ENCODE results near the gene PPARD. TPM values are rescaled to one million over a fixed set of nuclear protein-coding genes. Genes with fewer than 3 reads are reported as not detected.
A peak's percentile ranks its signal among the peaks of the same experiment; 100 is the strongest.

Gene PPARD
- total and polyA plus RNA-seq, 2 donors from 2014 or later = 13.2 to 24.4 TPM

DNA sequence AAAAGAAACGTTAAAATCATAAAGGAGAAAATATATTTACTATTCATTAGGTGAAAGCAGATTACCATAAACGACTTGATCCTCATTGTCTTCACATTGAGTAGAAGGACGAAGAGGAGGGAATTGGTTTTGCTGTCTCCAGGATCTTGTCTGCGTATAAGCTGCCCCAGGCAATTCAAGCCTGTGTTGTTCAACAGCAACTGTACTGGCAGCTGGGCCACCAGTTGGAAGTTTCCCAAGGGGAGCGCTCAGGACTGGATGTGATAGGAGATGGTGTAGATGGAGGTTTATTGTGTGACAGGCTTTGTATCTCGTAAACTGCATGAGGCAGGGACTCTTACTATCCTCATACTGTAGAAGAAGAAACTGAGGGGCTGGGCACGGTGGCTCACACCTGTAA lies 105.8 kb downstream of the PPARD start:
- FAIRE-seq (no peak), DNase-seq (peak in 1 of 5 donors; percentile 30)
- Histone ChIP-seq H3K36me3 (ENCODE audit: control insufficient read depth in 2 of 3, insufficient read depth in 3 of 3, low read length in 3 of 3) (no peaks in the 10 kb centered on the region), H3K4me3 (ENCODE audit: low read length in 3 of 3) (no peak overlapping the region), H3K9me3 (ENCODE audit: control insufficient read depth in 2 of 3, insufficient read depth in 1 of 3, low read length in 3 of 3) (no peaks in the 10 kb centered on the region), H3K27ac (ENCODE audit: low read depth in 2 of 2, low read length in 2 of 2) (no peak overlapping the region), H3K27me3 (ENCODE audit: control insufficient read depth, insufficient read depth, low read length) (no peaks in the 10 kb centered on the region), H3K9ac (ENCODE audit: low read length in 3 of 3) (no peak overlapping the region), H3K4me1 (ENCODE audit: control insufficient read depth in 2 of 3, insufficient read depth in 2 of 3, low read depth in 1 of 3, low read length in 3 of 3) (peaks cover 0 to 8% (median 5%) of the 10 kb centered on the region in 3 donors)
- TF ChIP-seq, protein P1, sequence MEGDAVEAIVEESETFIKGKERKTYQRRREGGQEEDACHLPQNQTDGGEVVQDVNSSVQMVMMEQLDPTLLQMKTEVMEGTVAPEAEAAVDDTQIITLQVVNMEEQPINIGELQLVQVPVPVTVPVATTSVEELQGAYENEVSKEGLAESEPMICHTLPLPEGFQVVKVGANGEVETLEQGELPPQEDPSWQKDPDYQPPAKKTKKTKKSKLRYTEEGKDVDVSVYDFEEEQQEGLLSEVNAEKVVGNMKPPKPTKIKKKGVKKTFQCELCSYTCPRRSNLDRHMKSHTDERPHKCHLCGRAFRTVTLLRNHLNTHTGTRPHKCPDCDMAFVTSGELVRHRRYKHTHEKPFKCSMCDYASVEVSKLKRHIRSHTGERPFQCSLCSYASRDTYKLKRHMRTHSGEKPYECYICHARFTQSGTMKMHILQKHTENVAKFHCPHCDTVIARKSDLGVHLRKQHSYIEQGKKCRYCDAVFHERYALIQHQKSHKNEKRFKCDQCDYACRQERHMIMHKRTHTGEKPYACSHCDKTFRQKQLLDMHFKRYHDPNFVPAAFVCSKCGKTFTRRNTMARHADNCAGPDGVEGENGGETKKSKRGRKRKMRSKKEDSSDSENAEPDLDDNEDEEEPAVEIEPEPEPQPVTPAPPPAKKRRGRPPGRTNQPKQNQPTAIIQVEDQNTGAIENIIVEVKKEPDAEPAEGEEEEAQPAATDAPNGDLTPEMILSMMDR (IDR thresholded peaks at IDR 0.05; ENCODE audit: borderline replicate concordance, extremely low read depth, insufficient read depth) = no peak
- intact Hi-C loops (cut with DNase I) = loop anchor here (10.0 kb wide), 1 partner anchor 103 kb away; the partner anchor contains the start of gene PPARD

DNA sequence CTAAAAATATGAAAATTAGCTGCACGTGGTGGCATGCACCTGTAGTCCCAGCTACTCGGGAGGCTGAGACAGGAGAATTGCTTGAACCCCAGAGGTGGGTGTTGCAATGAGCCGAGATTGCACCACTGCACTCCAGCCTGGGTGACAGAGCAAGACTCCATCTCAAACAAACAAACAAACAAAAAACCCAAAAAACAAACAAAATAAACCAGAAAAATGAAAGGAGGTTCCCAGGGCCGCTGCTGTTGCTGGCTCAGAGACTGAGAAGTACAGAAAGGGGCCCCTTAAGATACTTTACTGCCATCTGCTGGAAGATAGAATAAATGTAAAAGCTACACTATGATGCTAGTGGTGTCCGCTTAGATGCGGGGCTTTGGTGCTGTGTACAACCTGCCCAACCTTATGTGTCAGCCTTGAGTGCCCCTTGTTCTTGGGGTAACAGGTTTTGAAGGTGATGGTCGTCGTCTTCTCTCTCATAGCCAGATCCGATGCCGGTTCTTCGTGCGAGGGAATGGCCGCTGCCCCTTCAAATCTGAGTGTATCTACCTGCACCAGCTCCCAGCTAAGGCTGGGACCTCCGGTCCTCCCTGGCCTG lies 107.0 kb downstream of the PPARD start:
- intact Hi-C loops (cut with DNase I) = loop anchor here (10.0 kb wide), 1 partner anchor 105 kb away; the partner anchor contains the start of gene PPARD
- H3K27me3 ChIP-seq (ENCODE audit: control insufficient read depth, insufficient read depth, low read length) = no peaks in the 10 kb centered on the region
- no peak overlapping the region for H3K27ac ChIP-seq (ENCODE audit: low read depth in 2 of 2, low read length in 2 of 2)
- no peak overlapping the region for H3K9ac ChIP-seq (ENCODE audit: low read length in 3 of 3)
- DNase-seq (peak in 2 of 5 donors; percentile 80), FAIRE-seq (no peak)
- no peak overlapping the region for H3K4me3 ChIP-seq (ENCODE audit: low read length in 3 of 3)
- TF ChIP-seq, protein P1 (IDR thresholded peaks at IDR 0.05; ENCODE audit: borderline replicate concordance, extremely low read depth, insufficient read depth) = peak; percentile 72
- H3K36me3 ChIP-seq (ENCODE audit: control insufficient read depth in 2 of 3, insufficient read depth in 3 of 3, low read length in 3 of 3) = no peaks in the 10 kb centered on the region
- no peaks in the 10 kb centered on the region for H3K9me3 ChIP-seq (ENCODE audit: control insufficient read depth in 2 of 3, insufficient read depth in 1 of 3, low read length in 3 of 3)
- H3K4me1 ChIP-seq (ENCODE audit: control insufficient read depth in 2 of 3, insufficient read depth in 2 of 3, low read depth in 1 of 3, low read length in 3 of 3) = peaks cover 0 to 8% (median 5%) of the 10 kb centered on the region in 3 donors

DNA sequence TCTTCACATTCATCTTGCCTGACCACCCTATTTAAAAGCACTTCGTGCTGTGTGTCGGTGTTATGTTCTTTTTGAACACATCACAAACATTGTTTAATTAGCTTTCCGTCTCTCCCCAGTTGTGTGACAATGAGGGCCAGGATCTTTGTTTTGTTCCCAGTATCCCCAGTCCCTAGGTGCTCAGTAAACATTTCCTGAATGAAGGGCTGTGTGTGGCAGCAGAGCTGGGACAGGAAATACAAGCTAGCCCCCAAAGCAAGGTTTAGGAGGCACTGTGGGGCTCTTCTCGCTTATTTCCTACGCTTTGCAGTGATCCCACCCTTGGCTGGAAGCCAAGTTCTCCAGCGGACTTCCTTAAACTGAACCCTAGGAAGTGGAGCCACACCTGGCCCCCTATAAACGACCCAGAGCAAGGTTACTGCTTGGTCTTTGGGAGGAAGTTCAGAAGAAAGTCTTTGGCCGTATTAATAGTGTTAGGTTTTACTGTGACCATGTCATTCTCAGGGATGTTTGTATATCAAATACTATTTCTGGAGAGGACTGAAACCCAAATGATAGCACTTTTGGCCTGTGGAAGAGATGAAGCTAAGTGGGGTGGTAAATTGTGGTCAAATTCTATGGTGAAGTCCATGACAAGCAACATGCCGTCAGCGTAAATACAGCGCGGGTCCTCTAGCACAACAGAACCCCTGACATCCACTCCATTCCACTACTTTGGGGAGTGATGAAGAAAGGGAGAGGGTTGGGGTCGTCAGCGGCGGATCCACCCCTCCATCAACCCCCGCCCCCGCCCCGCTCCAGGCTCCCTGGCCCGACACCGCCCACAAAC lies 109.2 kb downstream of the PPARD start:
- no peak overlapping the region for H3K27ac ChIP-seq (ENCODE audit: low read depth in 2 of 2, low read length in 2 of 2)
- no peaks in the 10 kb centered on the region for H3K36me3 ChIP-seq (ENCODE audit: control insufficient read depth in 2 of 3, insufficient read depth in 3 of 3, low read length in 3 of 3)
- FAIRE-seq (no peak), DNase-seq (peak in 2 of 5 donors; percentile 41 to 62)
- peak overlapping the region; percentile 48 to 54 (median 48) for H3K4me3 ChIP-seq (ENCODE audit: low read length in 3 of 3)
- H3K9me3 ChIP-seq (ENCODE audit: control insufficient read depth in 2 of 3, insufficient read depth in 1 of 3, low read length in 3 of 3) = no peaks in the 10 kb centered on the region
- H3K27me3 ChIP-seq (ENCODE audit: control insufficient read depth, insufficient read depth, low read length) = no peaks in the 10 kb centered on the region
- TF ChIP-seq, protein P1 (IDR thresholded peaks at IDR 0.05; ENCODE audit: borderline replicate concordance, extremely low read depth, insufficient read depth) = no peak
- H3K9ac ChIP-seq (ENCODE audit: low read length in 3 of 3) = no peak overlapping the region
- intact Hi-C loops (cut with DNase I) = no loop called here
- peaks cover 0 to 8% (median 5%) of the 10 kb centered on the region in 3 donors for H3K4me1 ChIP-seq (ENCODE audit: control insufficient read depth in 2 of 3, insufficient read depth in 2 of 3, low read depth in 1 of 3, low read length in 3 of 3)
